H9 (cell line): ENCODE results near the gene WARS2. TPM values are rescaled to one million over a fixed set of nuclear protein-coding genes. Genes with fewer than 3 reads are reported as not detected.

Source experiments
- DNase-seq: peaks from one replicate; pipeline ENCODE4 v3.0.0-alpha.2; 2017
- H2AFZ ChIP-seq: one replicate; pipeline ENCODE4 v1.6.1; 2013; ENCODE audit warnings: mild to moderate bottlenecking, low read length, control low read depth, moderate library complexity
- H2AK5ac ChIP-seq: 2 replicates; pipeline ENCODE4 v1.6.1; 2013; ENCODE audit warnings: low read length, control low read depth, mixed read lengths; ENCODE audit not compliant: insufficient read length
- H2BK120ac ChIP-seq: one replicate; pipeline ENCODE4 v1.6.1; 2013; ENCODE audit warnings: low read depth, mild to moderate bottlenecking, low read length, control low read depth, inconsistent platforms; ENCODE audit not compliant: poor library complexity, severe bottlenecking
- H2BK12ac ChIP-seq: 2 replicates; pipeline ENCODE4 v1.6.1; 2013; ENCODE audit warnings: low read length, control low read depth, mixed read lengths, low read depth; ENCODE audit not compliant: insufficient read length
- H2BK15ac ChIP-seq: 2 replicates; pipeline ENCODE4 v1.6.1; 2013; ENCODE audit warnings: low read depth, low read length, control low read depth
- H2BK20ac ChIP-seq: one replicate; pipeline ENCODE4 v1.6.1; 2013; ENCODE audit warnings: low read depth, mild to moderate bottlenecking, low read length, control low read depth, inconsistent platforms; ENCODE audit not compliant: poor library complexity, severe bottlenecking
- H2BK5ac ChIP-seq: 2 replicates; pipeline ENCODE4 v1.6.1; 2013; ENCODE audit warnings: low read length, control low read depth, mixed read lengths; ENCODE audit not compliant: insufficient read length
- H3K14ac ChIP-seq: 2 replicates; pipeline ENCODE4 v1.6.1; 2013; ENCODE audit warnings: low read length, control low read depth; ENCODE audit not compliant: insufficient read depth
- H3K18ac ChIP-seq: 2 replicates; pipeline ENCODE4 v1.6.1; 2013; ENCODE audit warnings: low read depth, mild to moderate bottlenecking, mixed read lengths, low read length, control low read depth; ENCODE audit not compliant: insufficient read length
- H3K23ac ChIP-seq: 2 replicates; pipeline ENCODE4 v1.6.1; 2013; ENCODE audit warnings: low read length, control low read depth, mixed read lengths, low read depth; ENCODE audit not compliant: insufficient read length
- H3K23me2 ChIP-seq: 2 replicates; pipeline ENCODE4 v1.6.1; 2013; ENCODE audit warnings: low read depth, mild to moderate bottlenecking, mixed read lengths, low read length, control low read depth; ENCODE audit not compliant: insufficient read length, poor library complexity, severe bottlenecking
- H3K27ac ChIP-seq: 2 replicates; pipeline ENCODE4 v1.5.1; 2013; ENCODE audit warnings: low read length, control low read depth, mixed read lengths, low read depth; ENCODE audit not compliant: insufficient read length
- H3K27me3 ChIP-seq: 2 replicates; pipeline ENCODE4 v1.6.1; 2013; ENCODE audit warnings: low read length, control low read depth, inconsistent platforms; ENCODE audit not compliant: insufficient read depth
- H3K4ac ChIP-seq: 2 replicates; pipeline ENCODE4 v1.6.1; 2013; ENCODE audit warnings: low read depth, mild to moderate bottlenecking, control low read depth, inconsistent platforms, low read length, moderate library complexity
- H3K4me1 ChIP-seq: 2 replicates; pipeline ENCODE4 v1.6.1; 2013; ENCODE audit warnings: low read length, control low read depth, inconsistent platforms; ENCODE audit not compliant: insufficient read depth
- H3K4me2 ChIP-seq: 2 replicates; pipeline ENCODE4 v1.6.1; 2013; ENCODE audit warnings: low read length, control low read depth, mixed read lengths; ENCODE audit not compliant: insufficient read length, insufficient read depth
- H3K56ac ChIP-seq: 2 replicates; pipeline ENCODE4 v1.6.1; 2013; ENCODE audit warnings: low read depth, mild to moderate bottlenecking, mixed read lengths, low read length, control low read depth; ENCODE audit not compliant: insufficient read length
- H3K79me1 ChIP-seq: 2 replicates; pipeline ENCODE4 v1.6.1; 2013; ENCODE audit warnings: low read depth, mild to moderate bottlenecking, moderate library complexity, low read length, control low read depth, inconsistent platforms; ENCODE audit not compliant: insufficient read depth, poor library complexity, severe bottlenecking
- H3K79me2 ChIP-seq: 2 replicates; pipeline ENCODE4 v1.6.1; 2013; ENCODE audit warnings: low read length, control low read depth, inconsistent platforms; ENCODE audit not compliant: insufficient read depth
- H3K9ac ChIP-seq: 2 replicates; pipeline ENCODE4 v1.6.1; 2013; ENCODE audit warnings: low read length, control low read depth, mixed read lengths; ENCODE audit not compliant: insufficient read length; ENCODE audit errors: extremely low read depth
- H3K9me3 ChIP-seq: one replicate; pipeline ENCODE4 v1.6.1; 2013; ENCODE audit warnings: low read depth, low read length, inconsistent platforms; ENCODE audit not compliant: control insufficient read depth
- H3T11ph ChIP-seq: one replicate; pipeline ENCODE4 v1.6.1; 2013; ENCODE audit warnings: mild to moderate bottlenecking, low read length, control low read depth, inconsistent platforms
- H4K20me1 ChIP-seq: one replicate; pipeline ENCODE4 v1.6.1; 2013; ENCODE audit not compliant: control insufficient read depth, insufficient read length, insufficient read depth
- H4K5ac ChIP-seq: 2 replicates; pipeline ENCODE4 v1.6.1; 2013; ENCODE audit warnings: low read depth, mild to moderate bottlenecking, mixed read lengths, low read length, control low read depth; ENCODE audit not compliant: insufficient read length
- H4K8ac ChIP-seq: replicated peaks from 2 replicates; pipeline ENCODE4 v1.6.1; 2013; ENCODE audit warnings: low read length, control low read depth, mixed read lengths, low read depth; ENCODE audit not compliant: insufficient read length
- H4K91ac ChIP-seq: 2 replicates; pipeline ENCODE4 v1.6.1; 2013; ENCODE audit warnings: low read depth, mild to moderate bottlenecking, moderate library complexity, mixed read lengths, low read length, control low read depth; ENCODE audit not compliant: insufficient read length
- H3K27ac Mint-ChIP-seq, 3 experiments: 2 replicates in 2 of 3; 3 replicates in 1 of 3; pipeline ENCODE4 v1.8.0; 2020 to 2021; ENCODE audit warnings: mixed read lengths in 3 of 3, mild to moderate bottlenecking in 1 of 3, moderate library complexity in 1 of 3
- H3K27me3 Mint-ChIP-seq: 2 replicates; pipeline ENCODE4 v1.8.0; 2021; ENCODE audit warnings: low read depth, mild to moderate bottlenecking, moderate library complexity, mixed read lengths
- H3K36me3 Mint-ChIP-seq, 3 experiments: 2 replicates in 2 of 3; 3 replicates in 1 of 3; pipeline ENCODE4 v1.8.0; 2020 to 2021; ENCODE audit warnings: low read depth in 3 of 3, mixed read lengths in 3 of 3; ENCODE audit not compliant: insufficient read depth in 1 of 3
- H3K4me1 Mint-ChIP-seq, 2 experiments: 2 replicates each; pipeline ENCODE4 v1.8.0; 2020; ENCODE audit warnings: mixed read lengths in 2 of 2
- H3K4me3 Mint-ChIP-seq, 2 experiments: 2 replicates in 1 of 2; 3 replicates in 1 of 2; pipeline ENCODE4 v1.8.0; 2020 to 2021; ENCODE audit warnings: mild to moderate bottlenecking in 2 of 2, mixed read lengths in 2 of 2, moderate library complexity in 1 of 2
- H3K9me3 Mint-ChIP-seq, 2 experiments: 2 replicates in 1 of 2; 3 replicates in 1 of 2; pipeline ENCODE4 v1.8.0; 2020; ENCODE audit warnings: mild to moderate bottlenecking in 2 of 2, mixed read lengths in 2 of 2, moderate library complexity in 1 of 2
- WGBS: extraction: QIAGEN DNeasy Blood & Tissue Kit; methylation state at CpG from one replicate; pipeline ENCODE4 v1.1.7; 2013; ENCODE audit warnings: missing lambda C conversion rate, low lambda C conversion rate, mixed read lengths; ENCODE audit not compliant: insufficient read length; ENCODE audit errors: extremely low coverage; 5-methylcytosine and 5-hydroxymethylcytosine counted together
- total RNA-seq: library from RNA; stranded (reverse); gene quantifications from 2 replicates; pipeline ENCODE4 v1.2.1, GENCODE V29; 2021
- TF ChIP-seq, protein P1 (sequence below): fragments of 200-600 bp; sonication (generic); conservative IDR thresholded peaks from 3 replicates; pipeline ENCODE4 v1.8.0; 2021; ENCODE audit warnings: antibody characterized with exemption, mild to moderate bottlenecking

WARS2 gene
- total RNA-seq, 1 experiment from 2014 or later = 9.7 TPM

DNA sequence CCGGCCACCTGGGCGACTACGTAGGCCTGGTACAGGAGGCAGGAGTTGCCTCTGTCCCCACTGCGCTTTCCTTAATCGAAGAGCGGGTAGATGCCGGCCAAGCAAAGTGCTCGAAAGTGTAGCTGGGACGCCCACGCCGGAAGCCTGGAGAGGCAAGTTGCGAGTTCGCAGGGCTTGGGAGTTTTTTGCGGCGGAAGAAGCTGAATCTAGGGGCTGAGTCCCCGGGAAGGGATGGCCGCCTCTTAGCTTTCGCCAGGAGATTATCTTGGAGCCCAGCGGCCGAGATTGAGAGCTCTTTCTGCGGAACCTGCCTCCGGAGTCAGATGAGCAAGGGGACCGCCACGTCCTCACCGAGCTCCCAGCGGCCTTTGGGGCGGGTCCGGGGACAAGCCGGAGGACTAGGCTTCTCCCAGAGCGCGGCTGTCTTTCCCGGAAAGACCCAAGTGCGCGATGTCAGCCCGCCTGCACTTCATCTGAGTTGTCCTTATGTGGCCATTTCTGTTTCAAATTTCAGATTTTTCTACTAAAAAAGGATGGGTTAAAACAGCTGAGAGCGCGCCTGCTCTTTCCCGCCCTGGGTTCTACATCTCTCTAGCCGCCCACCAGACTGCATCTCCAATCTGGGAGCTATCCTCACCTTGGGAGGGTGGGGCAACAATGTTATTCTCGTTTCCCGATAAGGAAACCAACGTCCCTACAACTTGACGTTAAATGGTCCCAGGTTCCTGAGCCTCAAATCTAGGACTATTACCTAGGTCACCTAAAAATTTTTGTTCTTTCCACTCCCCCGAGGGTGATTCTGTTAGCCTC, 139.9 kb downstream of the WARS2 start:
- peak; percentile 51 for DNase-seq
- no peak overlapping the region for H3K14ac ChIP-seq
- no peak overlapping the region for H3K23ac ChIP-seq
- Mint-ChIP-seq H3K9me3 (peaks cover 0 to 4% of the 10 kb centered on the region in 2 experiments; a peak in 2 of 5 replicates), H3K4me1 (peaks cover 22 to 44% of the 10 kb centered on the region in 2 experiments), H3K27me3 (peaks cover 100% of the 10 kb centered on the region), H3K36me3 (no peaks in the 10 kb centered on the region; a peak in 1 of 7 replicates), H3K4me3 (peak overlapping the region; percentile 53 to 72), H3K27ac (no peak overlapping the region)
- H3K56ac ChIP-seq = no peak overlapping the region
- no peak overlapping the region for H4K91ac ChIP-seq
- no peak overlapping the region for H2BK12ac ChIP-seq
- no peaks in the 10 kb centered on the region for H3K79me2 ChIP-seq
- H2BK15ac ChIP-seq = no peak overlapping the region; the same call in 1 of the 2 replicates
- H3K27ac ChIP-seq = no peak overlapping the region
- no peak overlapping the region for H2AK5ac ChIP-seq
- H3K4me2 ChIP-seq = peak overlapping the region; percentile 49
- no peak overlapping the region for H2BK5ac ChIP-seq
- peaks cover 4% of the 10 kb centered on the region; the same call in 1 of the 2 replicates for H3K4me1 ChIP-seq
- H3K9me3 ChIP-seq = no peaks in the 10 kb centered on the region
- H3K27me3 ChIP-seq = peaks cover 94% of the 10 kb centered on the region
- H2BK120ac ChIP-seq = no peak overlapping the region
- H3K79me1 ChIP-seq = no peaks in the 10 kb centered on the region
- no peak overlapping the region for H2AFZ ChIP-seq
- TF ChIP-seq, protein P1, sequence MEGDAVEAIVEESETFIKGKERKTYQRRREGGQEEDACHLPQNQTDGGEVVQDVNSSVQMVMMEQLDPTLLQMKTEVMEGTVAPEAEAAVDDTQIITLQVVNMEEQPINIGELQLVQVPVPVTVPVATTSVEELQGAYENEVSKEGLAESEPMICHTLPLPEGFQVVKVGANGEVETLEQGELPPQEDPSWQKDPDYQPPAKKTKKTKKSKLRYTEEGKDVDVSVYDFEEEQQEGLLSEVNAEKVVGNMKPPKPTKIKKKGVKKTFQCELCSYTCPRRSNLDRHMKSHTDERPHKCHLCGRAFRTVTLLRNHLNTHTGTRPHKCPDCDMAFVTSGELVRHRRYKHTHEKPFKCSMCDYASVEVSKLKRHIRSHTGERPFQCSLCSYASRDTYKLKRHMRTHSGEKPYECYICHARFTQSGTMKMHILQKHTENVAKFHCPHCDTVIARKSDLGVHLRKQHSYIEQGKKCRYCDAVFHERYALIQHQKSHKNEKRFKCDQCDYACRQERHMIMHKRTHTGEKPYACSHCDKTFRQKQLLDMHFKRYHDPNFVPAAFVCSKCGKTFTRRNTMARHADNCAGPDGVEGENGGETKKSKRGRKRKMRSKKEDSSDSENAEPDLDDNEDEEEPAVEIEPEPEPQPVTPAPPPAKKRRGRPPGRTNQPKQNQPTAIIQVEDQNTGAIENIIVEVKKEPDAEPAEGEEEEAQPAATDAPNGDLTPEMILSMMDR = no peak
- H2BK20ac ChIP-seq = no peak overlapping the region
- H3K4ac ChIP-seq = no peak overlapping the region
- WGBS = no CpG with 5 or more reads among the region's 44 CpGs
- no peak overlapping the region for H3K18ac ChIP-seq
- no peak overlapping the region for H3K9ac ChIP-seq
- H3K23me2 ChIP-seq = peaks cover 7% of the 10 kb centered on the region
- no peak overlapping the region for H3T11ph ChIP-seq
- no peaks in the 10 kb centered on the region for H4K20me1 ChIP-seq
- no peak overlapping the region for H4K8ac ChIP-seq
- no peak overlapping the region for H4K5ac ChIP-seq
